ENCODE measurements around the gene NNMT.

GRCh38 chr11:114279792-114280546 lies 16.2 kb upstream of the NNMT start:
- TF ChIP-seq, protein P1, sequence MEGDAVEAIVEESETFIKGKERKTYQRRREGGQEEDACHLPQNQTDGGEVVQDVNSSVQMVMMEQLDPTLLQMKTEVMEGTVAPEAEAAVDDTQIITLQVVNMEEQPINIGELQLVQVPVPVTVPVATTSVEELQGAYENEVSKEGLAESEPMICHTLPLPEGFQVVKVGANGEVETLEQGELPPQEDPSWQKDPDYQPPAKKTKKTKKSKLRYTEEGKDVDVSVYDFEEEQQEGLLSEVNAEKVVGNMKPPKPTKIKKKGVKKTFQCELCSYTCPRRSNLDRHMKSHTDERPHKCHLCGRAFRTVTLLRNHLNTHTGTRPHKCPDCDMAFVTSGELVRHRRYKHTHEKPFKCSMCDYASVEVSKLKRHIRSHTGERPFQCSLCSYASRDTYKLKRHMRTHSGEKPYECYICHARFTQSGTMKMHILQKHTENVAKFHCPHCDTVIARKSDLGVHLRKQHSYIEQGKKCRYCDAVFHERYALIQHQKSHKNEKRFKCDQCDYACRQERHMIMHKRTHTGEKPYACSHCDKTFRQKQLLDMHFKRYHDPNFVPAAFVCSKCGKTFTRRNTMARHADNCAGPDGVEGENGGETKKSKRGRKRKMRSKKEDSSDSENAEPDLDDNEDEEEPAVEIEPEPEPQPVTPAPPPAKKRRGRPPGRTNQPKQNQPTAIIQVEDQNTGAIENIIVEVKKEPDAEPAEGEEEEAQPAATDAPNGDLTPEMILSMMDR (IDR thresholded peaks at IDR 0.05) = no peak
- no peak for TF ChIP-seq EZH2 (IDR thresholded peaks at IDR 0.05; ENCODE audit: borderline replicate concordance, insufficient read depth, low read depth, low read length, poor library complexity, severe bottlenecking)

All from B cell (primary cell).